GM23248 (cell line): ENCODE results near the gene PLEKHA6. TPM values are rescaled to one million over a fixed set of nuclear protein-coding genes. Genes with fewer than 3 reads are reported as not detected.

Source experiments
- DNase-seq: peaks from one replicate; pipeline ENCODE4 v3.0.0-alpha.2; 2015
- H2AFZ ChIP-seq: fragments of 200-600 bp; sonication (generic); 2 replicates; pipeline ENCODE4 v1.6.1; 2016; ENCODE audit warnings: antibody characterized with exemption
- H3F3A ChIP-seq: fragments of 200-600 bp; sonication (generic); 2 replicates; pipeline ENCODE4 v1.6.1; 2016; ENCODE audit warnings: mild to moderate bottlenecking, antibody characterized with exemption, mixed run types; ENCODE audit not compliant: insufficient read depth
- H3K27ac ChIP-seq: fragments of 200-600 bp; sonication (generic); 2 replicates; pipeline ENCODE4 v1.5.1; 2016; ENCODE audit warnings: mild to moderate bottlenecking
- H3K27me3 ChIP-seq: fragments of 200-600 bp; sonication (generic); replicated peaks from 2 replicates; pipeline ENCODE4 v1.6.1; 2016; ENCODE audit warnings: mild to moderate bottlenecking; ENCODE audit not compliant: insufficient read depth
- H3K36me3 ChIP-seq: fragments of 200-600 bp; sonication (generic); 2 replicates; pipeline ENCODE4 v1.6.1; 2016; ENCODE audit warnings: low read depth, mild to moderate bottlenecking
- H3K4me1 ChIP-seq: fragments of 200-600 bp; sonication (generic); 2 replicates; pipeline ENCODE4 v1.6.1; 2016; ENCODE audit warnings: mild to moderate bottlenecking; ENCODE audit not compliant: insufficient read depth
- H3K4me2 ChIP-seq: fragments of 200-600 bp; sonication (generic); one replicate; pipeline ENCODE4 v1.6.1; 2016; ENCODE audit warnings: mild to moderate bottlenecking; ENCODE audit not compliant: unreplicated experiment
- H3K4me3 ChIP-seq: fragments of 200-600 bp; sonication (generic); 2 replicates; pipeline ENCODE4 v1.5.1; 2016; ENCODE audit warnings: mild to moderate bottlenecking
- H3K79me2 ChIP-seq: fragments of 200-600 bp; sonication (generic); 2 replicates; pipeline ENCODE4 v1.6.1; 2016; ENCODE audit warnings: mild to moderate bottlenecking; ENCODE audit not compliant: insufficient read depth
- H3K9ac ChIP-seq: fragments of 200-600 bp; sonication (generic); 2 replicates; pipeline ENCODE4 v1.6.1; 2016; ENCODE audit warnings: mild to moderate bottlenecking
- H3K9me2 ChIP-seq: fragments of 200-600 bp; sonication (generic); 2 replicates; pipeline ENCODE4 v1.6.1; 2016; ENCODE audit warnings: mixed run types, mild to moderate bottlenecking, moderate library complexity; ENCODE audit not compliant: insufficient read depth
- H3K9me3 ChIP-seq: fragments of 200-600 bp; sonication (generic); one replicate; pipeline ENCODE4 v1.6.1; 2017; ENCODE audit warnings: low read depth
- H4K20me1 ChIP-seq: fragments of 200-600 bp; sonication (generic); 2 replicates; pipeline ENCODE4 v1.6.0; 2016; ENCODE audit not compliant: insufficient read depth
- EZH2 ChIP-seq: fragments of 200-600 bp; sonication (generic); IDR thresholded peaks from 2 replicates; pipeline ENCODE4 v1.6.1; 2018; ENCODE audit warnings: antibody characterized with exemption, mild to moderate bottlenecking; ENCODE audit not compliant: insufficient read depth, poor library complexity, severe bottlenecking
- EZH2phosphoT487 ChIP-seq: fragments of 200-600 bp; sonication (generic); IDR thresholded peaks from 2 replicates; pipeline ENCODE4 v1.6.1; 2018; ENCODE audit warnings: antibody characterized with exemption, moderate library complexity, mild to moderate bottlenecking, low read depth; ENCODE audit not compliant: insufficient read depth
- WGBS, 2 experiments: methylation state at CpG; one replicate each; pipeline ENCODE4 v1.1.6; 2015 to 2017; ENCODE audit warnings: low lambda C conversion rate in 2 of 2, low coverage in 1 of 2; ENCODE audit errors: missing lambda C conversion rate in 2 of 2; 5-methylcytosine and 5-hydroxymethylcytosine counted together
- in situ Hi-C: fragments of 300-500 bp; cut with MboI; formaldehyde crosslinking; loops from 2 replicates; pipeline ENCODE4 v1.15.0; 2020
- polyA plus RNA-seq: library from polyadenylated mRNA; unstranded; fragments of >200 nt; fragmentation: Nextera tagmentation; extraction: Ambion mirVana; gene quantifications from 2 replicates; pipeline ENCODE4 v1.2.1, GENCODE V29; 2016
- total RNA-seq: library from RNA; depleted of rRNA; stranded (reverse); fragments of >200 nt; shearing (Covaris generic); gene quantifications from 2 replicates; pipeline ENCODE4 v1.2.3, GENCODE V29; 2014

The PLEKHA6 gene
- total and polyA plus RNA-seq, 2 experiments from 2014 or later, result 4.5 to 7.3 TPM

DNA sequence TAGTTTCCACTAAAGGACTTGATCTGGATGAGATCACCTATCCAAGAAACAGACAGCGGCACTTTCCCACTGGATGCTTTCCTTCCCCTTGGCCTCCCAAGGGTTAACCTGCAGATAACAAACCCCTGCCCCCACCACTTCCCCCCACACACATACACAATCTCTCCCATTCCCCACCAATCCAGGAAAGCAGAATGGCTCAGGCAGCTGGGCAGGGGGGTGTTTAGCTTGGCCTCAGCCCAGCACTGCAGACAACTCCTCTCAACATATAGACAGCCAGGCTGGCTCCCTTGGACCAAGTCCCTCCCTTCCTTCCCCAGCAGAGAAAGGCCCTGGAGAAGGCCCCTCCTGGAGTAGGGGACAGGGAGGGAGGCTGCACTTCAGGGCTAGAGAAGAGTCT is 24.6 kb downstream of the PLEKHA6 start:
- peaks cover 24% of the 10 kb centered on the region; the same call in 1 of the 2 replicates for H3K4me1 ChIP-seq
- no peak overlapping the region for H3K27ac ChIP-seq
- H3K36me3 ChIP-seq, result no peaks in the 10 kb centered on the region
- H3K9me3 ChIP-seq, result no peaks in the 10 kb centered on the region
- no peaks in the 10 kb centered on the region for H3K27me3 ChIP-seq
- H2AFZ ChIP-seq, result no peak overlapping the region
- 100% methylated on average over 1 of the region's 1 CpG for WGBS, 2 experiments
- H3F3A ChIP-seq, result peaks cover 9% of the 10 kb centered on the region
- no peak overlapping the region for H3K9ac ChIP-seq
- H3K9me2 ChIP-seq, result no peaks in the 10 kb centered on the region
- no peak overlapping the region for H3K4me3 ChIP-seq
- H3K79me2 ChIP-seq, result peaks cover 20% of the 10 kb centered on the region; the same call in 1 of the 2 replicates
- TF ChIP-seq EZH2 (no peak), EZH2phosphoT487 (no peak)
- no peaks in the 10 kb centered on the region for H4K20me1 ChIP-seq
- DNase-seq, result no peak
- in situ Hi-C loops, result no loop called here
- no peak overlapping the region for H3K4me2 ChIP-seq

- no peak overlapping the region for H3K27ac ChIP-seq
- H3K4me3 ChIP-seq, result no peak overlapping the region
- no peak overlapping the region for H3K9ac ChIP-seq
- no peaks in the 10 kb centered on the region for H4K20me1 ChIP-seq
- H3K4me2 ChIP-seq, result no peak overlapping the region
- WGBS, 2 experiments, result 96 to 98% methylated on average over 7 of the region's 7 CpGs
- in situ Hi-C loops, result no loop called here
- peaks cover 24% of the 10 kb centered on the region; the same call in 1 of the 2 replicates for H3K4me1 ChIP-seq
- TF ChIP-seq EZH2 (no peak), EZH2phosphoT487 (no peak)
- no peaks in the 10 kb centered on the region for H3K27me3 ChIP-seq
- no peak for DNase-seq
- no peaks in the 10 kb centered on the region for H3K9me2 ChIP-seq
- no peaks in the 10 kb centered on the region for H3K9me3 ChIP-seq
- no peaks in the 10 kb centered on the region for H3K36me3 ChIP-seq
- peaks cover 9% of the 10 kb centered on the region for H3F3A ChIP-seq
- peaks cover 20% of the 10 kb centered on the region; the same call in 1 of the 2 replicates for H3K79me2 ChIP-seq
- no peak overlapping the region for H2AFZ ChIP-seq
Measured at GRCh38 chr1:204334455-204334854, 25.3 kb downstream of the PLEKHA6 start.

GRCh38 chr1:204333427-204333826 is 26.3 kb downstream of the PLEKHA6 start:
- Histone ChIP-seq H4K20me1 (no peaks in the 10 kb centered on the region), H3K4me1 (peaks cover 24% of the 10 kb centered on the region; the same call in 1 of the 2 replicates), H3K36me3 (no peaks in the 10 kb centered on the region), H3K27ac (no peak overlapping the region), H2AFZ (no peak overlapping the region), H3F3A (peaks cover 9% of the 10 kb centered on the region), H3K9me3 (no peaks in the 10 kb centered on the region), H3K9me2 (no peaks in the 10 kb centered on the region), H3K79me2 (peaks cover 20% of the 10 kb centered on the region; the same call in 1 of the 2 replicates), H3K9ac (no peak overlapping the region), H3K4me2 (no peak overlapping the region), H3K27me3 (no peaks in the 10 kb centered on the region), H3K4me3 (no peak overlapping the region)
- DNase-seq, result no peak
- no peak for TF ChIP-seq EZH2
- no peak for TF ChIP-seq EZH2phosphoT487
- WGBS, 2 experiments, result 72 to 80% methylated on average over 2 of the region's 2 CpGs
- in situ Hi-C loops, result no loop called here

DNA sequence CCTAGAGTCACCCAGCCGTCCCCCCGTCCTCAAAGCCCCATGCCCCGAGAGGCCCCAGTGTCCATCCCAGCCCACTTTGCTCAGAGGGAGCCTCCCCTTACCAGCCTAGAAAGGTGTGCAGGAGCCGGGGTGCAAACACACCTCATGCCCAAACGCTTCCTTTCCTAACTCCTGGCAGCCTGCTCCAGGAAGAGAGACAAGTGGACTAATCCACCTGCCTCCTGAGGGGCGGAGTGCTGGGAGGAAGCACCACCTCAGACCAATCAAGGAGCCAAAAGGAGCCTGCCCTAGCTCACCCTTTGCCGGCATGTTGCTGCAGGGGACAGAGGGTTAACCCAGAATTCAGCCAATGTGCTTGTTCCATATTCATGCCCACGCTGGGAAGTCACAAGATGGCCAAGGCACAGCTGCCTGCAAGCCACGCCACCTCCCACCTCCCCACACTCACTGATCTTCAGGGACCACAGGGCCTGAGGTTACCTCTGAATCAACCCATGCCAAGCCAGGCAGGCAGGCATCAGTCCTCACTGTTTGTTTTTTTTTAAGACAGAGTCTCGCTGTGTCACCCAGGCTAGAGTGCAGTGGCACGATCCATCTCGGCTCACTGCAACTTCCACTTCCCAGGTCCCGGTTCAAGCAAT is 27.8 kb downstream of the PLEKHA6 start:
- WGBS, 2 experiments, result 90 to 93% methylated on average over 9 to 10 of the region's 13 CpGs

More for the DNA sequence above, 27.8 kb downstream of the PLEKHA6 start:
- H3K79me2 ChIP-seq, result peaks cover 20% of the 10 kb centered on the region; the same call in 1 of the 2 replicates
- H3K9me2 ChIP-seq, result no peaks in the 10 kb centered on the region
- H3F3A ChIP-seq, result peaks cover 5% of the 10 kb centered on the region
- H4K20me1 ChIP-seq, result no peaks in the 10 kb centered on the region
- H3K4me3 ChIP-seq, result no peak overlapping the region
- no peaks in the 10 kb centered on the region for H3K36me3 ChIP-seq
- H2AFZ ChIP-seq, result no peak overlapping the region
- DNase-seq, result no peak
- no peaks in the 10 kb centered on the region for H3K9me3 ChIP-seq
- H3K4me1 ChIP-seq, result peaks cover 15% of the 10 kb centered on the region; the same call in 1 of the 2 replicates
- TF ChIP-seq EZH2, result no peak
- no peak for TF ChIP-seq EZH2phosphoT487
- no peak overlapping the region for H3K27ac ChIP-seq
- in situ Hi-C loops, result no loop called here
- no peaks in the 10 kb centered on the region for H3K27me3 ChIP-seq
- H3K4me2 ChIP-seq, result no peak overlapping the region
- no peak overlapping the region for H3K9ac ChIP-seq
